Peyer's patch (tissue), 4 donors: ENCODE results near the gene ATL3. TPM values are rescaled to one million over a fixed set of nuclear protein-coding genes. Genes with fewer than 3 reads are reported as not detected.
A peak's percentile ranks its signal among the peaks of the same experiment; 100 is the strongest.

Source experiments
- DNase-seq, 3 donors: peaks; one replicate each; pipeline ENCODE4 v3.0.0-alpha.2; 2017 to 2019
- H3K27ac ChIP-seq, 4 donors: fragments of 200-600 bp; sonication (generic); one replicate each; pipeline ENCODE4 v1.5.1; 2016 to 2019
- H3K27me3 ChIP-seq, 2 donors: fragments of 200-600 bp; sonication (generic); one replicate each; pipeline ENCODE4 v1.5.1; 2019
- H3K36me3 ChIP-seq, 3 donors: fragments of 200-600 bp; sonication (generic); one replicate each; pipeline ENCODE4 v1.5.1; 2016 to 2019
- H3K4me1 ChIP-seq, 4 donors: fragments of 200-600 bp; sonication (generic); one replicate each; pipeline ENCODE4 v1.5.1; 2016 to 2019
- H3K4me3 ChIP-seq, 4 donors: fragments of 200-600 bp; sonication (generic); 1 replicate in 3 of 4; 2 replicates in 1 of 4; pipeline ENCODE4 v1.5.1; 2016 to 2019; ENCODE audit warnings: mild to moderate bottlenecking in 1 of 4
- H3K9me3 ChIP-seq, 4 donors: fragments of 200-600 bp; sonication (generic); one replicate each; pipeline ENCODE4 v1.5.1; 2016 to 2019; ENCODE audit warnings: mild to moderate bottlenecking in 1 of 4
- CTCF ChIP-seq, 6 experiments: fragments of 450-650 bp in 4 of 6; fragments of 200-600 bp in 2 of 6; sonication (generic) in 1 of 6; IDR thresholded peaks; one replicate each; pipeline ENCODE4 v1.5.1; 2017 to 2019; ENCODE audit warnings: antibody characterized with exemption in 6 of 6, mild to moderate bottlenecking in 3 of 6, moderate library complexity in 1 of 6
- POLR2A ChIP-seq, 2 donors: fragments of 450-650 bp; IDR thresholded peaks; one replicate each; pipeline ENCODE4 v1.5.1; 2017; ENCODE audit warnings: antibody characterized with exemption in 2 of 2, mild to moderate bottlenecking in 2 of 2, moderate library complexity in 2 of 2
- total RNA-seq, 4 donors: library from RNA; depleted of rRNA; stranded (reverse); fragments of >200 nt; gene quantifications; one replicate each; pipeline ENCODE4 v1.1.0, GENCODE V29; 2016

Gene ATL3
- total RNA-seq, 4 donors from 2014 or later: 25.5 to 38.4 (median 31.3) TPM

GRCh38 chr11:63680834-63681320 lies 9.7 kb upstream of the ATL3 start:
- Histone ChIP-seq H3K4me3 (peak overlapping the region; percentile 58 to 92 (median 82)), H3K4me1 (peaks cover 0 to 25% (median 2%) of the 10 kb centered on the region in 4 donors), H3K27ac (peak overlapping the region; percentile 23 to 96 (median 93)), H3K36me3 (no peaks in the 10 kb centered on the region), H3K9me3 (no peaks in the 10 kb centered on the region), H3K27me3 (no peaks in the 10 kb centered on the region)
- no peak for TF ChIP-seq CTCF (IDR thresholded peaks at IDR 0.05)
- no peak for TF ChIP-seq POLR2A (IDR thresholded peaks at IDR 0.05)
- no peak for DNase-seq

- H3K9me3 ChIP-seq: no peaks in the 10 kb centered on the region
- no peak overlapping the region for H3K27ac ChIP-seq
- H3K4me1 ChIP-seq: peaks cover 0 to 18% (median 6%) of the 10 kb centered on the region in 4 donors
- H3K36me3 ChIP-seq: no peaks in the 10 kb centered on the region
- H3K27me3 ChIP-seq: no peaks in the 10 kb centered on the region
- no peak for TF ChIP-seq POLR2A (IDR thresholded peaks at IDR 0.05)
- TF ChIP-seq CTCF (IDR thresholded peaks at IDR 0.05): no peak
- DNase-seq: no peak
- no peak overlapping the region for H3K4me3 ChIP-seq
Observed at GRCh38 chr11:63673579-63673978, 2.4 kb upstream of the ATL3 start.

GRCh38 chr11:63672936-63673539 lies 1.9 kb upstream of the ATL3 start:
- Histone ChIP-seq H3K4me1 (peaks cover 0 to 21% (median 6%) of the 10 kb centered on the region in 4 donors), H3K27me3 (no peaks in the 10 kb centered on the region), H3K9me3 (no peaks in the 10 kb centered on the region), H3K27ac (no peak overlapping the region), H3K4me3 (no peak overlapping the region), H3K36me3 (no peaks in the 10 kb centered on the region)
- TF ChIP-seq POLR2A (IDR thresholded peaks at IDR 0.05): no peak
- no peak for TF ChIP-seq CTCF (IDR thresholded peaks at IDR 0.05)
- DNase-seq: no peak

GRCh38 chr11:63672156-63672463 lies 934 bp upstream of the ATL3 start:
- Histone ChIP-seq H3K36me3 (no peaks in the 10 kb centered on the region), H3K27me3 (no peaks in the 10 kb centered on the region), H3K9me3 (no peaks in the 10 kb centered on the region), H3K27ac (peak overlapping the region in 3 of 4 donors; percentile 94 to 98 (median 96)), H3K4me3 (no peak overlapping the region), H3K4me1 (peaks cover 0 to 31% (median 6%) of the 10 kb centered on the region in 4 donors)
- TF ChIP-seq CTCF (IDR thresholded peaks at IDR 0.05): no peak
- TF ChIP-seq POLR2A (IDR thresholded peaks at IDR 0.05): no peak
- no peak for DNase-seq

GRCh38 chr11:63670433-63671321 lies 499 bp downstream of the ATL3 start:
- H3K36me3 ChIP-seq: no peaks in the 10 kb centered on the region
- TF ChIP-seq POLR2A (IDR thresholded peaks at IDR 0.05) (no peak), CTCF (IDR thresholded peaks at IDR 0.05) (peak in 5 of 6 experiments; percentile 31 to 51 (median 39))
- no peaks in the 10 kb centered on the region for H3K27me3 ChIP-seq
- peaks cover 0 to 33% (median 6%) of the 10 kb centered on the region in 4 donors for H3K4me1 ChIP-seq
- H3K9me3 ChIP-seq: no peaks in the 10 kb centered on the region
- peak overlapping the region; percentile 85 to 98 (median 95) for H3K27ac ChIP-seq
- H3K4me3 ChIP-seq: peak overlapping the region; percentile 65 to 90 (median 74)
- DNase-seq: peak; percentile 54 to 78 (median 71)
